SK-N-SH (cell line): Measurements from ENCODE around the gene ALDH4A1.

ENCODE experiments used
- EP300 ChIP-seq, 2 experiments: IDR thresholded peaks; 2 replicates each; pipeline versions ENCODE4 v1.4.0 to v1.6.1; 2012; ENCODE audit warnings: borderline replicate concordance in 1 of 2, low read depth in 1 of 2, low read length in 1 of 2
- FOXJ3 ChIP-seq: sonication (generic); formaldehyde crosslinking; IDR thresholded peaks from 2 replicates; pipeline ENCODE4 v1.5.1; 2020; ENCODE audit warnings: mild to moderate bottlenecking, missing genetic modification reagents
- FOXM1 ChIP-seq: IDR thresholded peaks from 2 replicates; pipeline ENCODE4 v1.4.0; 2012; ENCODE audit warnings: low read depth, mild to moderate bottlenecking
- GATA2 ChIP-seq: sonication (generic); formaldehyde crosslinking; IDR thresholded peaks from 2 replicates; pipeline ENCODE4 v1.5.0; 2020; ENCODE audit warnings: mild to moderate bottlenecking, missing genetic modification reagents
- MXI1 ChIP-seq: IDR thresholded peaks from 2 replicates; pipeline ENCODE4 v1.6.1; 2012; ENCODE audit warnings: mild to moderate bottlenecking, low read depth, low read length, improper control_type of control experiment
- NFIC ChIP-seq: IDR thresholded peaks from 2 replicates; pipeline ENCODE4 v1.4.0; 2012; ENCODE audit warnings: borderline replicate concordance
- POLR2AphosphoS5 ChIP-seq: IDR thresholded peaks from 2 replicates; pipeline ENCODE4 v1.6.1; 2012; ENCODE audit warnings: low read depth, low read length
- RFX5 ChIP-seq: IDR thresholded peaks from 2 replicates; pipeline ENCODE4 v1.6.1; 2012; ENCODE audit warnings: mild to moderate bottlenecking, improper control_type of control experiment, low read length
- TEAD4 ChIP-seq: IDR thresholded peaks from 2 replicates; pipeline ENCODE4 v1.4.0; 2012; ENCODE audit warnings: mild to moderate bottlenecking, borderline replicate concordance; ENCODE audit not compliant: insufficient read depth
- YY1 ChIP-seq: IDR thresholded peaks from 2 replicates; pipeline ENCODE4 v1.4.0; 2012; ENCODE audit warnings: low read depth, mild to moderate bottlenecking
- TF ChIP-seq, protein P1 (sequence below): IDR thresholded peaks from 2 replicates; pipeline ENCODE4 v1.4.0; 2012; ENCODE audit warnings: low read depth, borderline replicate concordance
- TF ChIP-seq, protein P2 (sequence below): IDR thresholded peaks from 2 replicates; pipeline ENCODE4 v1.6.1; 2012; ENCODE audit warnings: mild to moderate bottlenecking, low read depth, low read length, moderate library complexity
- TF ChIP-seq, protein P3 (sequence below): fragments of 200-600 bp; sonication (generic); IDR thresholded peaks from 2 replicates; pipeline ENCODE4 v1.6.1; 2017; ENCODE audit warnings: antibody characterized with exemption, mild to moderate bottlenecking, moderate library complexity
- TF ChIP-seq, protein P4 (sequence below): IDR thresholded peaks from 2 replicates; pipeline ENCODE4 v1.4.0; 2012; ENCODE audit warnings: low read depth

DNA sequence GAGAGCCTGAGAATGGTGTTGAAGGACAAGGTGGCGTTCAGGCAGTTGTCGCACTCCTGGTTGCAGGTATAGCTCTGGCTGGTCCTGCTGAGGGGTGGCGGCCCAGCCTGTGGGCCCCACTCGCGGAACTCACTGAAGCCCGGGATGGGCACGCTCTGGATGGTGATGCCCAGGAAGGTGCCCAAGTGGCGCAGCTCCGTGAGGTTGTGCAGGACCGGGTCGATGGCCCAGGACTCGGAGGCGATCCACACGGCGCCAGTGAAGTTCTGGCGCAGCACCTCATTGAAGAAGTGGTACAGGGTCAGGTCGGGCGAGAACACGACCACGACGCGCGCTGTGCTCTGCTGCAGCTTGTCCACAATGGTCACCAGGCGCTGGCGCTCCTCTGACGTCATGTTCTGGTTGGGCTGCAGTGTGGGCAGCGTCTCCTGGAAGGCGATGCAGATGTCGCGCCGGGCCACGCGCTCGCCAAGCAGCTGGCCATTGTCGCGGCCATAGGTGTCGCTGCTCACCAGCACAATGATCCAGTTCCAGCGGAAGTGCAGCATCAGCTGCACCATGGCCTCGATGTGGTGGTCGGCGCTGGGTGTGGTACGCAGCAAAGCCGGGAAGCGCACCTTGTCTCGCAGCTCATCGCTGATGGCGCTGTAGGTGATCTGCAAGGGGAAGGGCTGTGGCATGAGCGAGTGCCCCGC is 47.9 kb downstream of the ALDH4A1 start:
- TF ChIP-seq GATA2 (CRISPR knock-in tag), result no peak
- no peak for TF ChIP-seq RFX5
- no peak for TF ChIP-seq TEAD4
- TF ChIP-seq, protein P1, sequence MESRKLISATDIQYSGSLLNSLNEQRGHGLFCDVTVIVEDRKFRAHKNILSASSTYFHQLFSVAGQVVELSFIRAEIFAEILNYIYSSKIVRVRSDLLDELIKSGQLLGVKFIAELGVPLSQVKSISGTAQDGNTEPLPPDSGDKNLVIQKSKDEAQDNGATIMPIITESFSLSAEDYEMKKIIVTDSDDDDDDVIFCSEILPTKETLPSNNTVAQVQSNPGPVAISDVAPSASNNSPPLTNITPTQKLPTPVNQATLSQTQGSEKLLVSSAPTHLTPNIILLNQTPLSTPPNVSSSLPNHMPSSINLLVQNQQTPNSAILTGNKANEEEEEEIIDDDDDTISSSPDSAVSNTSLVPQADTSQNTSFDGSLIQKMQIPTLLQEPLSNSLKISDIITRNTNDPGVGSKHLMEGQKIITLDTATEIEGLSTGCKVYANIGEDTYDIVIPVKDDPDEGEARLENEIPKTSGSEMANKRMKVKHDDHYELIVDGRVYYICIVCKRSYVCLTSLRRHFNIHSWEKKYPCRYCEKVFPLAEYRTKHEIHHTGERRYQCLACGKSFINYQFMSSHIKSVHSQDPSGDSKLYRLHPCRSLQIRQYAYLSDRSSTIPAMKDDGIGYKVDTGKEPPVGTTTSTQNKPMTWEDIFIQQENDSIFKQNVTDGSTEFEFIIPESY, result no peak
- TF ChIP-seq EP300 (IDR thresholded peaks at IDR 0.05; ENCODE audit: borderline replicate concordance in 1 of 2, low read depth in 1 of 2, low read length in 1 of 2), result no peak
- TF ChIP-seq FOXM1, result no peak
- TF ChIP-seq, protein P2, sequence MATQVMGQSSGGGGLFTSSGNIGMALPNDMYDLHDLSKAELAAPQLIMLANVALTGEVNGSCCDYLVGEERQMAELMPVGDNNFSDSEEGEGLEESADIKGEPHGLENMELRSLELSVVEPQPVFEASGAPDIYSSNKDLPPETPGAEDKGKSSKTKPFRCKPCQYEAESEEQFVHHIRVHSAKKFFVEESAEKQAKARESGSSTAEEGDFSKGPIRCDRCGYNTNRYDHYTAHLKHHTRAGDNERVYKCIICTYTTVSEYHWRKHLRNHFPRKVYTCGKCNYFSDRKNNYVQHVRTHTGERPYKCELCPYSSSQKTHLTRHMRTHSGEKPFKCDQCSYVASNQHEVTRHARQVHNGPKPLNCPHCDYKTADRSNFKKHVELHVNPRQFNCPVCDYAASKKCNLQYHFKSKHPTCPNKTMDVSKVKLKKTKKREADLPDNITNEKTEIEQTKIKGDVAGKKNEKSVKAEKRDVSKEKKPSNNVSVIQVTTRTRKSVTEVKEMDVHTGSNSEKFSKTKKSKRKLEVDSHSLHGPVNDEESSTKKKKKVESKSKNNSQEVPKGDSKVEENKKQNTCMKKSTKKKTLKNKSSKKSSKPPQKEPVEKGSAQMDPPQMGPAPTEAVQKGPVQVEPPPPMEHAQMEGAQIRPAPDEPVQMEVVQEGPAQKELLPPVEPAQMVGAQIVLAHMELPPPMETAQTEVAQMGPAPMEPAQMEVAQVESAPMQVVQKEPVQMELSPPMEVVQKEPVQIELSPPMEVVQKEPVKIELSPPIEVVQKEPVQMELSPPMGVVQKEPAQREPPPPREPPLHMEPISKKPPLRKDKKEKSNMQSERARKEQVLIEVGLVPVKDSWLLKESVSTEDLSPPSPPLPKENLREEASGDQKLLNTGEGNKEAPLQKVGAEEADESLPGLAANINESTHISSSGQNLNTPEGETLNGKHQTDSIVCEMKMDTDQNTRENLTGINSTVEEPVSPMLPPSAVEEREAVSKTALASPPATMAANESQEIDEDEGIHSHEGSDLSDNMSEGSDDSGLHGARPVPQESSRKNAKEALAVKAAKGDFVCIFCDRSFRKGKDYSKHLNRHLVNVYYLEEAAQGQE, result no peak
- TF ChIP-seq, protein P3, sequence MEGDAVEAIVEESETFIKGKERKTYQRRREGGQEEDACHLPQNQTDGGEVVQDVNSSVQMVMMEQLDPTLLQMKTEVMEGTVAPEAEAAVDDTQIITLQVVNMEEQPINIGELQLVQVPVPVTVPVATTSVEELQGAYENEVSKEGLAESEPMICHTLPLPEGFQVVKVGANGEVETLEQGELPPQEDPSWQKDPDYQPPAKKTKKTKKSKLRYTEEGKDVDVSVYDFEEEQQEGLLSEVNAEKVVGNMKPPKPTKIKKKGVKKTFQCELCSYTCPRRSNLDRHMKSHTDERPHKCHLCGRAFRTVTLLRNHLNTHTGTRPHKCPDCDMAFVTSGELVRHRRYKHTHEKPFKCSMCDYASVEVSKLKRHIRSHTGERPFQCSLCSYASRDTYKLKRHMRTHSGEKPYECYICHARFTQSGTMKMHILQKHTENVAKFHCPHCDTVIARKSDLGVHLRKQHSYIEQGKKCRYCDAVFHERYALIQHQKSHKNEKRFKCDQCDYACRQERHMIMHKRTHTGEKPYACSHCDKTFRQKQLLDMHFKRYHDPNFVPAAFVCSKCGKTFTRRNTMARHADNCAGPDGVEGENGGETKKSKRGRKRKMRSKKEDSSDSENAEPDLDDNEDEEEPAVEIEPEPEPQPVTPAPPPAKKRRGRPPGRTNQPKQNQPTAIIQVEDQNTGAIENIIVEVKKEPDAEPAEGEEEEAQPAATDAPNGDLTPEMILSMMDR, result no peak
- TF ChIP-seq MXI1, result no peak
- no peak for TF ChIP-seq POLR2AphosphoS5
- TF ChIP-seq FOXJ3, result no peak
- TF ChIP-seq, protein P4, sequence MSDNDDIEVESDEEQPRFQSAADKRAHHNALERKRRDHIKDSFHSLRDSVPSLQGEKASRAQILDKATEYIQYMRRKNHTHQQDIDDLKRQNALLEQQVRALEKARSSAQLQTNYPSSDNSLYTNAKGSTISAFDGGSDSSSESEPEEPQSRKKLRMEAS, result no peak
- no peak for TF ChIP-seq NFIC
- no peak for TF ChIP-seq YY1
